GM21515 (cell line): ENCODE results near the gene SH3BP4.

Source experiments
- ATAC-seq: cut with Tn5 transposase; IDR thresholded peaks from one replicate; pipeline ENCODE4 v1.9.1; 2021; ENCODE audit not compliant: unreplicated experiment

Gene SH3BP4

GRCh38 chr2:235032949-235033348 is 81.1 kb downstream of the SH3BP4 start:
- no peak for ATAC-seq

- no peak for ATAC-seq
Observed at GRCh38 chr2:235034265-235035118, 82.7 kb downstream of the SH3BP4 start.

- no peak for ATAC-seq
Observed at GRCh38 chr2:235037604-235038166, 85.9 kb downstream of the SH3BP4 start.

- no peak for ATAC-seq
Observed at GRCh38 chr2:235041221-235041917, 89.6 kb downstream of the SH3BP4 start.

- ATAC-seq: no peak
Observed at GRCh38 chr2:235041918-235042575, 90.2 kb downstream of the SH3BP4 start.

- ATAC-seq: no peak
Observed at GRCh38 chr2:235042576-235043515, 91.0 kb downstream of the SH3BP4 start.

GRCh38 chr2:235043762-235044500 is 92.1 kb downstream of the SH3BP4 start:
- ATAC-seq: no peak

- ATAC-seq: no peak
Observed at GRCh38 chr2:235044501-235045271, 92.9 kb downstream of the SH3BP4 start.

- peak; percentile 62 for ATAC-seq
Observed at GRCh38 chr2:235045336-235045972, 93.6 kb downstream of the SH3BP4 start.

- no peak for ATAC-seq
Observed at GRCh38 chr2:235045973-235046343, 94.1 kb downstream of the SH3BP4 start.

GRCh38 chr2:235046589-235046988 is 94.8 kb downstream of the SH3BP4 start:
- ATAC-seq: no peak

- no peak for ATAC-seq
Observed at GRCh38 chr2:235047171-235048160, 95.6 kb downstream of the SH3BP4 start.

GRCh38 chr2:235048549-235048948 is 96.7 kb downstream of the SH3BP4 start:
- ATAC-seq: no peak

GRCh38 chr2:235049069-235049468 is 97.3 kb downstream of the SH3BP4 start:
- no peak for ATAC-seq

GRCh38 chr2:235049719-235050118 is 97.9 kb downstream of the SH3BP4 start:
- ATAC-seq: no peak

- ATAC-seq: no peak
Observed at GRCh38 chr2:235050980-235051351, 99.1 kb downstream of the SH3BP4 start.
